GM18858 (cell line): Measurements from ENCODE around the gene OGFOD2.

Source experiments
- ATAC-seq: cut with Tn5 transposase; IDR thresholded peaks from one replicate; pipeline ENCODE4 v1.9.1; 2021; ENCODE audit not compliant: unreplicated experiment

The OGFOD2 gene

DNA sequence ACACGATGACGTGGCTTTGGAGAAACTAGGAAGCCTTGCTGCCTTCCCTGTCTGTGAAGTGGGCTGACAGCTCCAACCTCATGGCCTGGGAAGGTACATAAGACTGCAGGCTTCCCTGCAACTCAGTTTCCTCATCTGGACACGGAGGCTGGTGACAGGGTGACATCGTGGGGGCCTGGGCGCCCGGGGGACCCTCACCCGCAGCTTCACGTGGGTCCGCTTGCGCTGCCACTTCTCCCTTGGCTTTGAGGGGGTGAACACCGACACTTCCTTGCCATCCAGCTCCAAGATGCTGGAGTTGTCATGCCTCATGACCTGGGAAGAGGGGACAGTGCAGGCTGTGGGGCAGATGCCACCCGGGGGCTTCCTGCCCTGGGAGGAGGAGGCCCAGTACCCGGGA is 13.0 kb downstream of the OGFOD2 start:
- ATAC-seq, result no peak

DNA sequence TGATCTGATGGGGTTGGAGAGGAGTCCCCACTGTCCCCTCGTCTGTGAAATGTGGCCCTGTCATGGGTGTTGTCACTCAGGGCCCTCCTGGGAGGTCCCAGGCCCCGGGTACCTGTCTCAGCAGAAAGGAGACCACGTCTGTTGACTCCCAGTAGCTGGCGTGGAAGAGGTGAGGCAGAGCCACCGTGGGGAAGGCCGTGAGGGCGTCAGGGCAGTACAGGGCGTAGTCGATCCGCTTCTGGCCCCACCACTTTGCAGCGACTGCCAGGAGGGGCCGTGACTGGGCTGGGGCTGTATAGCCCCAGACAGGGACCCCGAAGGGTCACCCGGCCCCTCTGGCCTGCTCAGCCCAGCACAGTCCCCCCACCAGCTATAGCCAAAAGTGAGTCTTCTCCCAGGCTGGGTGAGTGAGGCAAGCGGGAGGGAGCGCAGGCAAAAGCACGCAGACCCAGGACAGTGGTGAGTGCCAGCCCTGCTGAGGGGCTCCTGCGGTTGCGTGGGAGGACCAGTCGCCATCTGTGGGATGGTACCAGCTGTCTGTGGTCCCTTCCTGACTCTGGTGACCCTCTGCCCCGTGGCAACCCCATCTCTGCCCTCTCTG is 13.7 kb downstream of the OGFOD2 start:
- no peak for ATAC-seq

DNA sequence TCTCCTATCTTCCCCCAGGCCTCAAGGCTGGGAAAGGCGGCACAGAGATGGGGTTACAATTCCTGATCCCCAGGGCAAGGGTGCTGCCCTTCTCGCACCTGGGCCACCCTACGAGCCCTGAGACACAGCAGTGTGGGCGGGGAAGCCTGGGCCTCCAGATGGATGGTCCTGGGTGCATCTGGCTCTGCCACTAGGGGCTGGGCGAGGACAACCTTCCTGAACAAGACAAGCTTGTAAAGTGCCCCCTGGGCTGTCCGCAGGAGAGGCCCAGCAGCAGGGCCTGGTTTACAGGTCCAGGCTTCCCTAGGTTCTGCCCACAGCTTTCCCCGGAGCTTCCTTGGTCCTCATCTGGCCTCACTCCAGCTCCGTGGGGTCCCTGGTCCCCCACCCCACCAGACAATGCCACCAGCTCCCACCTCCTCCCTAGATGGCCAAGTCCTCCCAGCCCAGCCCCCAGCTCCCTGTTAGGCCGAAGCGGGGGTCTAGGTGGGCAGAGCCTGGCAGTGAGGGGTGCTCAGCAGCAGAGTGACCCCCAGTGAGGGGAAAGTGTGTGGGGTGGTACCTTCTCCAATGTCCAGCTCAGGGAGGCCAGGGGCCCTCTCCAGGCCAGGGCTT is 14.3 kb downstream of the OGFOD2 start:
- ATAC-seq, result no peak

DNA sequence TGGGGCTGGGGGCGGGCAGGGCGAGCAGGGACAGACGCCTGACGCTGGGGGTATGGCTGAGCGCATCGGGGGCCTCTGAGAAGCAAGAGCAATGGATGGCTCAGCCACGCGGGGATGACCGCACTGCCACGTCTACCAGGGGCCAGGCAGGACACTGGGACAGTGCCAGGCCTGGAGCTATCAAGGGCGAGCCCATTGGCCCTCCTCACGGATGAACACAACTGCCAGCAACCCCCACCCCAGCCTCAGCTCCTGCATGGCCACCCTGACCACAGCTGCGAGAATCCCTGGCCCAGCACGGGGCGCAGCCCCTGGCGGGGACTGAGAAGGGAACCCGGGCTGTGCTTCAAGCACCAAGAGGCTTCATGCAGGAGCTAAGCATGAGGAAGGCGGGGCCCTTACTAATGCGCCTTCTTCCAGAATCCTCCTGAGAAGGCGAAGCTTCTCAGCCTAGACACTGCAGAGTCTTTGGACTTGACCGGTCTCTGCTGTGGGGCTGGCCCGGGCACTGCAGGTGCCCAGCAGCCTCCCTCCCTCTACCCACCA is 14.9 kb downstream of the OGFOD2 start:
- ATAC-seq, result no peak

DNA sequence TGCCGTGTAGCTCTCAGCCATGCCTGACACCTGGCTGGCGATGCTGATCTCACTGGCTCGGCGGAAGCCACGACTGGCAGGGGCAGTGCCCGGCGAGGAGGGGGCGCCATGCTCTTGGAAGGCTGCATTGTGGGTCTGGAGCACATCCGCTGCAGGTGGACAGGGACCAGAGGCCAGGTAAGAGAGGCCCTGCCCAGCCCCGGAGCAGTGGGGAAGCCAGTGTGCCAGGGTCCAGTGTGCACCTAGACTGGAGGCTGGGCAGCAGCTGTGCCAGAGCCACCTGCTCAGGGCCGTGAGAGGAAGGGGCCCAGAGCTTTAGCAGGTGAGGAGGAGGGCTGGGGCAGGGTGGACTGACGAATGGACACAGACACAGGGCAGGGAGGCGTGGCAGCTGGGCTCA is 15.5 kb downstream of the OGFOD2 start:
- no peak for ATAC-seq

DNA sequence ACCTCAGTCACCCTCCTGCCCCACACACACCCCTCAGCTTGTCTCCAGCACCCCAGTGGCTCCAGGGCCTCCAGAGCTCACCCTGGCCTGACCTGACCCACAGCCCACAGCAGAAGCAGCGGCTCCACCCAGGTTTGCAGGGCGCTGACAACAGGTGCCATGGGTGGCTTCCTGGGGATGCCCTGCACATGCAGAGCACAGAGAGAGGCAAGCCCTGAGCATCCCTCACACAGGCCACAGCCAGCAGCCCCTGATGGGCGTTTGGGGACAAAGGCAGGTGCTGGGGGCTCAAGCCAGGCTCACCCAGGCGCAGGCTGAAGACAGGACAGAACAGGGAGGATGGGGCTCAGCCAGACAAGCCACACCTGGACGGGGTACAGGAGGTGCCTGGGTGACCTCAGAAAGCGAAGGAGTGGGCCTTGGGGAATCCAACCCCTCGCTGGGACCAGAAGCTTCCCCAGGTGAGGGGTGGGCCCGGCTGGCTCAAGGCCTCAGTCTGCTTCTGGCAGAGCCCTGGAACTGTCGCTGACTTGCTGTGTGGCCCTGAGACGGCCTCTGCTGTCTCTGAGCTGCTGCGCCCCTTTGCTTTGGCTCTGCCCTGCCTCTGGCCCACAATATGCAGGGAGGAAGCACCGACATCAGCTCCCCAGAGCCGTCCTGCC is 16.0 kb downstream of the OGFOD2 start:
- no peak for ATAC-seq

DNA sequence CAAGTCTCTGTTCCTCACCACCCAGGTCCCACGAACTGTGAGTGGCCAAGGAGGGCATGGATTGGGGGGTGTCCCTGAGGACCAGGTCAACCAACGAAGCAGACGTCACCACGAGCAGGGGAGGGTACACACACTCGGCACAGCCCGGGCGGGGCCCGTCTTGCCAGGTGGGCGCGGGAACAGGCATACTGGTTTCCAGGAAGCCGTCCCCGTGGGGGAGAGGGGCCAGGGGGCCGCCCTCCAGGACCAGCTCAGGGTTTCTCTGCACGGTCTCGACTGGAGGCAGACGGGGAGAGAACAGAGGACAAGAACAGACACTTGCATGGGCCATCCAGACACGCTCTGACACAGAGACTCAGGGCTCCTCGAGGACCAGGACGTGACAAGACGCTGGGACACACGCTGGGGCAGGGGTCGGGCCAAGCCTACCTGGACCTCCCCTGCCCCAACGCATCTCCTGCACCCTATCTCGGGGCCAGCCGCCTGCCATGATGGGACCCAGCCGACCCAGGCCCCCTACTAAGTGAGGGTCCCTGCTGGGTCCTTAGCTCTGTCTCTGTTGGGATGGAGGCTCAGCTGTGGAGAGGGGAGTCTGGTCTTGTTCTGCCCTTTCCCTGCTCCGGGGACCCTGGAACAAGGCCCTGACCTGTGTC is 16.7 kb downstream of the OGFOD2 start:
- no peak for ATAC-seq

DNA sequence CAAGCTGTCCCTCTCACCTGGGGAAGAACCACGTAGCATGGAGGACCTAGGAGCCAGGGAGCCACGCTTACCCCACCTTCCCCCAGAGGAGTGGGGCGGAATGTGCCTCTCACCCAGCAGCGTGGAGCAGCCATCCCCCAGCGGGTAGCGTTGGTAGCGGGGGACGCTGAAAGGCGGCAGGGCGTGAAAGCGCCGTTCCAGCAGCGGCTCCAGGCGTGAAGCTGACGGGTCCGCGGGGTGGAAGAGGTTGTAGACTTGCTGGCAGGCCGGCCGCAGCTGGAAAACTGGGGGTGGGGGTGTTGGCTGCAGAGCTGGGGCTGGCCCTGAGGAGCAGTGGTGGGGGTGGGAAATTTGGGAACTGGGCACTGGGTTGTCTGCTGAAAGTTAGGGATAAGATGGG is 17.3 kb downstream of the OGFOD2 start:
- no peak for ATAC-seq

DNA sequence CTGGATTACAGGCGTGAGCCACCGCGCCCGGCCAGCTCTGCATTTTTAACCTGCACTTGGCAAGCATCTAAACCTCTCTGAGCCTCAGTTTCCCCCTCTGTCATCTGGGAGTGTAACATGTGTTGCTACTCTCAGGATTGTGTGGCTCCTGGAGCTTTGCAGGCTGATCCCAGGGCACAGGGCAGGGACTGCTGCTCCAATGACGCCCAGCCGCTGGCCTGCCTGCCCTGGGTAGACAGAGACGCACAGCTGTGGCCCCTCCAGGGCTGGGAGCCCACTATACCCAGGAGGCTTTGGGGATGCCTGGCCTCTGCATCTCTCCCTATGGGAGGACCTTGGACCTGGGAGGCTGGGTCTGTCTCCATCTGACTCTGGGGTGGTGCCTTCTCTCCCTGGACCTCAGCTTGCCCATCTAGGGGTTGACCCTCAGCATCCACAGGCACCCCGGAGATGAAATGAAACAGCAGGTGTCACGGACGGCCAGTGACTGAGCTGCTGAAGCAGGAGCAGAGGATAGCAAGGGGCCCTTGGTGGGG is 19.2 kb downstream of the OGFOD2 start:
- ATAC-seq, result no peak

DNA sequence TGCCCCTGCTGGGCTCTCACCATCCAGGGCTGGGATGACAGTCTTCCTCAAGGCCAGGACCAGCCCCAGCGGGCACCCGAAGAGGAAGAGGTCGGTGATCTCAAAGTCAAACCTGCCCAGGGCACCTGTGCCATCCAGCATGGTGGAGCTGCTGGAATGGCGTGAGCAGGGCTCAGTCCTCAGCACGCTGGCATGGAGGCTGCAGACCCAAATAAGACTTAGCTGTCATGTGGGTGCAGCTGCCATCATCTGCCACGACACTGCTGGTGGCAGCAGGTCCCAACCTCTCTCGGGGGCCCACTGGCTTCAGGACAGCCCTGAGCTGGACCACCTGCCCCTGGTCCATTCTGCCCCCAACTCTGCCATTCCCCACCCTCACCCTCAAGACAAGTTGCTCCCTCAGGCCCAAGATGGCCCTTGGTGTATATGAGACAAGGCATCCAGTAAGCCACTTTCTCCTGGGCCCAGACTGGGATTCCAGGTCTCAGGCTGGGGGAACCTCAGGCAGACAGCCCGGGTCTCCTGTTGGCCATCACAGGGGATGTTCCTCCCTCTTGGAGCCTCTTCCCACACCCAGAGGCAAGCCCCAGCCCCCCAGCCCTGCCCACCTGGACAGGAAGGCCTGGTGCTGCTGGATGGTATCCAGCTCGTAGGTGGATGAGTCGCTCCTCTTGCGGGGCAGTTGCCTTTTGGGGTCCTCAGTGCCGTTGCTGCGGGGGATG is 19.9 kb downstream of the OGFOD2 start:
- no peak for ATAC-seq

DNA sequence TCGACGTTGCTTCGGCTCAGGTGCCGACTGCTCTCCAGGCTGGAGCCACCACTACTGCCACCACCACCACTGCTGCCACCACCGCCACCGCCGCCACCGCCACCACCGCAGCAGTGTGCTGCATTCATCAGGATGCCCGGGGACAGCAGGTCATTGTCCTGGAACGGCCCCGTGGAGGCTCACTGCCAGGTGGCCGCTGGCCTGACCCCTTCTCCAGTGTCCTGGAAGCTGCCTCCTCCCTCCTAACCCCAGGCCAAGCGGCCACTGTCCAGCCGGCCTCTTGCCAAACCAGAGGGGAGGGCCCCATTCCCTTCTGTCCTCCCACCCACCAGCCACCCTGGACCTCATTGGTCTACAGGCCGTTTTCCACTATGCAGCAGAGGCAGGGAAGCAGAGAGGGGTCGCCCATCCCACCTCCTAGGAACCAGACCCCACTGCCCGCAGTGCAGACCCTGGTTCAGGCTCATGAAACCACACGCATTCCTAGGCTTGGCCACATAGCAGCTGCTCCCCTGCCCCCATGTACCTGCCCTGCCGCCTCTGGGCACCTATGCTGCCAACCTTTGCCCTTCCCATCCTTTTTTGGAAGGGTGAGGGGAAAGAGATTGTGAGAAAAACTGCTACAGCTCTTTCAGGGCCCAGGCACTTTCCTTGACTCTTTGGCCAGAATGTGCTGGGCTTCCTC is 20.6 kb downstream of the OGFOD2 start:
- no peak for ATAC-seq

DNA sequence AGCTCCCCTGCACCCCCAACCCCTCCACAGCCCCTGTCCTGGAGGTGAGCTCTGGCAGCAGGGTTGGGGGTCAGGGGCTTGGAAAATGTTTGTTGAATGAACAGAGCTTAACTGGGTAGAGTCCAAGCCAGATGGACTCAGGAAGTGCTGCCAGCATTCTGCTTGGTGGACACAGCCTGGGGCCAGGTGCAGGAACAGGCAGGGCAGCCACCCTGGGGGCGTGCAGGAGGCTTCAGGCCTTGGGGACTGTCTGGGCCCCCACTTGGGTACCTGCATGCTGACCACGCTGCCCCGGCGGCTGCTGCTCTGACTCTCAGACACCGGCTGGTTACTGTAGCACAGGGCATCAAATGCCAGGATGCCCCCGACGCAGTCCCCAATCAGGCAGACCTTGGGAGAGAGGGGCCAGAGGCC is 21.2 kb downstream of the OGFOD2 start:
- ATAC-seq, result no peak

DNA sequence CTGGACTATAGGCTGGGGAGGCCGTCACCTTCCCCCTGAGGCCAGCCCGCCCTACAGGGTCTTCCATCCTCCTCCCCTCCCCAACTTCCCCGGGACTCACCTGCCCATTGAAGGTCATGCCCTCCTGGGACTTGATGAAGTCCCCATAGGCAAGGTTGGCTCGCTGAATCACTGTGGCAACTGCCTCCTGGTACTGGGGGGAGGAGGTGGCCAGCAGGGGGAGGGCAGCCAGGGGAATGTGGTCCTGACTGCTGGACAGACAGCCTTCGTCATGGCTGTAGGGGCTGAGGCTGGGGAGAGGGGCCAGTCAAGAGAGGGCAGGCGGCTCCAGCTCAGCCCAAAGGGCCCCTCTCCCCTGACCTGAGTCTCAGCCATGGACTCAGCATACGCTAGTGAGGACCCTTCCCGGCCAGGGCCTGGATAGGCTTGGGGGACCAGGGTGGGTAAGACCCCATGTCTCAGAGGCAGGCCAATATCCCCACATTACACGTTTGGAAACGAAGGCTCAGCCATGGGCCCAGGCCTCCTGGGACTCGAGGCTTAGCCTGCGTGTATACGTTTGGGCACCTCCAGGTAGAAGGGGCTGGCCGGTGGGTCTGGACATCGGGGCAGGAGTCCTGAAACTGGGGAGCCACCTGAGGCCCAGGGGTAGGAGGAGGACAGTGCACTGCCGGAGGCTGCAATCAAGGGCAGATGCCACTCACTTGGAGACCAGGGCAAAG is 21.7 kb downstream of the OGFOD2 start:
- no peak for ATAC-seq

DNA sequence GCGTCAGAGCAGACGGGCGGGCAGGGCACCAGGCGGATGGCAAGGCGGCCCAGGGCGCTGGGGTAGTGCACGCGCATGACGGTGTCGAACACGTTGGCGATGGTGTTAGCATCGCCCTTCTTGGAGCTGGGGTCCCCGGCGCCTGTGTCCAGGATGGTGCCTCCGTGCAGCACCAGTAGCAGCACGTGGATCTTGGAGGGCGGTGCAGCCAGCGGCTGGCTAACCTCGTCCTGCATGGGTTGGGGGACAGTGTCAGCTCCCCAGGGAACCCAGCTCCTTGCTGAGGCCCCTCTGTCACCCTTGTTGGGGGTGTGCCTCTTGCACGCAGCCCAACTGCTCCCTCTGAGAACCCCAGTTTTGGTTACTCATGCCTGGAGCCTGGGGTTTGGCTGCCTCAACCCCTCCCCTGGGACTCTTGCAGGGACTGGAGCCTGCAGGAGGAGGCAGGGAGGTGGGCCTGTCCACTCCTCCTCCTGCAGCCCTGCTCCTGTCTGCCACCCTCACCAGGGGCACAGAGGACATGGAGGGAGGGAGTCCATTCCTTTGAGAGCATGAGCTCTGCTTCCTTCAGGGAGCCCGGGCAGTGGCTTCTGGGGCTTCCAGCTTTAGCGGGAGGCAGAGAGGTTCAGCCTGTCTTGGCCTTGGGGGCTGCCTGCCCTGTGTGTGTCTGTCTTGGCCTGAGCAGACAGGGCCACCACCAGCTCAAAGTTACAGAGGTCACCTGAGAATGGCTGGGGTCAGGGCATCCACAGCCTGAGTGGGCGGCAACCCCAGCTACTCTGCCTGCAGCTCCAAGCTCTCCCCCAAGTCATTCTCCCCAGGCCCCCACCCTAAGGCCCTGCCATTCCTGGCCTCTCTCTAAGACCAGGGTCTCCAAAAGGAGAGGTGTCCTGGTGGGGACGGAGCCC is 22.6 kb downstream of the OGFOD2 start:
- no peak for ATAC-seq

DNA sequence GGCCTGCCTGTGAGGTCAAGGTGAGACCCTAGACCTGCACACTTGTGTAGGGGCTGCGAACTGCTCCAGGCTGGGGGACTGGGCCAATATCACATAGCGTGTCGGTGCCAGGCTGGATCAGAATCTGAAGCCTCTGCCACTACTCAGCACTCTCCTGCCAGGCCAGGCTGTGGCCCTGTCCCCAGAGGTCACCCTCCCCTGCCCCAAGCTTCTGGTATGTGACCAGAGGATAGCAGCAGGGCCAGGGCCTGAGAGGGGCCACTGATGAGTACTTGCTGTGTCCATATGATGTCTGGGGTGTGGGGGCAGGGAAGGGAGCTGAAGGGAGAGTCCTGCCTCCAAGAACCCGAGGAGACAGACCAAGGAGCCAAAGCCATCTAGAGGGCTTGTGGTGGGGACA is 23.3 kb downstream of the OGFOD2 start:
- no peak for ATAC-seq

DNA sequence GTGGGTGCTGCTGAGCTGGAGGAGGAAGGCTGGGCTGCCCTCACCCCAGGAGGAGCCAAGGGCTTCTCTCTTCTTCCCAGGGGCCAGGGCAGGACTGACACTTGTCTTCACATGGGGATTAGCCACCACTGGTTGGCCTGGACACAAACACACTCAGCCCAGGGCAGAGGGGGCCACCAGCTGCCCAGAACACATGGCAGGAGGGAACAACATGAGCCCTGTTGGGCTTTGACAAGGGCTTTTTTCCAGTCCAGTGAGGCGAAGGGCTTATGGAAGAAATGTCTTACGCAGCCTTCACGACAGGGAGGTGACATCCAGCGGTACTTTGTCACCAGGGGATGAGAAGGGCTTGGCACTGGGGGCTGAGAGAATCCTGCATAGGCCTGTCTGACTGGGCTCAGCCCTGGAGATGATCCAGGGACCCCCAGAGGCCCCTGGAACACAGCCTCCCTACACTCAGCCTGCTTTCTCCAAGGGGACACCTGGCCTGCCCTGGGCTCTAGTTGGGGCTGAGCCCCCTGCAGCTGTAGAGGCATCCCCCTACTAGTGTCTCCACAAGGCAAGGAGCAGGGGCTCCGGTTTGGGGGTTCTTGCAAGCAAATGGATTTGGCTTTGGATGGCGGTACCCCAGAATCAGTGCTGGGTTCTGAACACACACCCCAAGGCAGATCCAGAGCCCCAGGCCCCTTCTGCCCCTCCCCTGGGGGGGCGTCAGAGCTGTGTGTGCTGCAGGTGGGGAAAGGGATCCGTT is 24.3 kb downstream of the OGFOD2 start:
- ATAC-seq, result no peak

DNA sequence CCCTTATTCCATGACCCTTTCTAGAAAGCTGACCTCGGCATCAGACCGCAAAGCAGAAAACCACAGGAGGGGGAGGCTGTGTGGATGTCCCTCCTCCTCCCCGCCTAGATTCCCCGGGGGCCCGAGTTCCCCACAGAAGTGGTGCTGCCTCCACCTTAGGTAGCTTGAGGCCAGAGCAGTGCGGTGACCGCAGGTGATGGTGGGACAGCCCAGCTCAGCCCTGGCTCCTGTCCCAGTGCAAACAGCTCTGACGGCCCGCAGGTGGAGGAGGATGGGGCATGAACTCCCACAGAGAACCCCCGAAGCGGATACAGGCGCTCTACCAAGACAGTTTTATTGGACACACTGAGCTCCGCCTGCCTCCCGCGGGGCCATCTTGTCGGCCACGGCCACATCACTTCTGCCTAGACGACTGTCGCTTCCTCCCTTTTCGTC is 25.0 kb downstream of the OGFOD2 start:
- ATAC-seq, result no peak

DNA sequence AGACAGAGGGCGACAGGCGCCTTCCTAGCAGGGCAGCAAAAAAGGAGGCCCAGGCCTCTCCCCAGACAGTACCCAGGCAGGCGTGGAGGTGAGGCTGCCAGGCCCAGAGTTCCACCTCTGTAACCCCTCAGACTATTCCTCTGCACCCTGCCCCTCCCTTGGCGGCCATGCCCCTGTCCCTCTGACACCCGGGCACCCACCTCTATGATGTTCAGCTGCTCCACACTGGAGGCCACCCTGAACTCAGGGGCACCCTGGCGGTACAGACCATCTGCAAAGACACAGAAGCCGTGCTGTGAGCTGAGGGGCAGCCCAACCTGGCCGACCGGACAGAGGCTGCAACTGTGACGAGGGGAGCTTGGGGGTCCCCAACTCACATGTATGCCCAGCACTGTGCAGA is 25.5 kb downstream of the OGFOD2 start:
- ATAC-seq, result no peak
